ENCODE measurements around the gene KRTAP2-4.

DNA sequence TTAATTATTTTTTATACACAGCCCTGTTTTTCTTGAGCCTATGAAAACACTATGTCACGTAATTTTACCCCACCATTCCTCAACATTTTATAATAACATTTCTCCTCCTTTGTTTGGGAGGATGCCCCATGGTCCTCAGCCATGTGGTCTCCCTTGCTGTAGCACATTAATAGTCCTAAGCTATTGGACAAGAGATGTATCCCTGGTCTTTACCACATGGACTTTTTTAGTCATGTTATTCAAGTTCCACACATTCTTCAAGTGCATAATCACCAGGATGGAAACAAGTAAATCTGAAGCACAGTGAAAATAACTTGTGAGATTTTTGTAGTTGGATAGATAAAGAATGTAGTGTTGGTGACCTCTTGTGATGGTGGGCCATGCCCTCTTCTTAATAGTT is 3.7 kb downstream of the KRTAP2-4 start:
- TF ChIP-seq FOSL1 (IDR thresholded peaks at IDR 0.05; ENCODE audit: low read depth) (peak; percentile 21; the same call in 1 of the 2 replicates), SRF (IDR thresholded peaks at IDR 0.05; ENCODE audit: low read depth) (peak; percentile 24; the same call in 1 of the 2 replicates), CTCF (IDR thresholded peaks at IDR 0.05 in 2 of 3, conservative IDR thresholded peaks at IDR 0.05 in 1 of 3; ENCODE audit: borderline replicate concordance in 1 of 3, insufficient read depth in 1 of 3, low read depth in 2 of 3, low read length in 2 of 3) (no peak), CBX3 (IDR thresholded peaks at IDR 0.05; ENCODE audit: low read depth) (0 out of 2 replicates have a peak, but pooled peaks have one; percentile 19), EZH2phosphoT487 (IDR thresholded peaks at IDR 0.05; ENCODE audit: borderline replicate concordance) (no peak), CEBPB (IDR thresholded peaks at IDR 0.05; ENCODE audit: low read depth) (no peak), MAX (IDR thresholded peaks at IDR 0.05) (peak; percentile 60; the same call in 1 of the 2 replicates), POLR2A (IDR thresholded peaks at IDR 0.05; ENCODE audit: borderline replicate concordance, extremely low read depth, insufficient read depth, insufficient read length) (no peak), TCF7L2 (IDR thresholded peaks at IDR 0.05; ENCODE audit: borderline replicate concordance, extremely low read depth, insufficient read depth, insufficient read length) (no peak), RAD21 (IDR thresholded peaks at IDR 0.05; ENCODE audit: low read depth) (no peak), EZH2 (IDR thresholded peaks at IDR 0.05) (no peak), POLR2AphosphoS5 (IDR thresholded peaks at IDR 0.05; ENCODE audit: low read depth, low read length) (no peak), ATF3 (IDR thresholded peaks at IDR 0.05) (no peak)
